Stomach (tissue), 9 donors: ENCODE data around the gene DPYSL5. TPM values are rescaled to one million over a fixed set of nuclear protein-coding genes. Genes with fewer than 3 reads are reported as not detected.
"Not testable (repeated sequence)": the region's sequence is repeated elsewhere in the genome, so short reads cannot be mapped to it uniquely, and the experiment has no call there.

Experiments used
- DNase-seq, 2 donors: peaks; one replicate each; pipeline versions ENCODE4 v3.0.0 to v3.0.0-alpha.2; 2013 to 2019
- H3K27ac ChIP-seq, 5 donors: fragments of 200-600 bp in 4 of 5; sonication (generic) in 4 of 5; one replicate each; pipeline ENCODE4 v1.5.1; 2013 to 2019; ENCODE audit warnings: mild to moderate bottlenecking in 1 of 5, moderate library complexity in 1 of 5
- H3K27me3 ChIP-seq, 3 donors: fragments of 200-600 bp; sonication (generic); one replicate each; pipeline ENCODE4 v1.5.1; 2017 to 2019; ENCODE audit warnings: mixed run types in 1 of 3
- H3K36me3 ChIP-seq, 4 donors: fragments of 200-600 bp; sonication (generic); 1 replicate in 3 of 4; 2 replicates in 1 of 4; pipeline ENCODE4 v1.5.1; 2016 to 2019
- H3K4me1 ChIP-seq, 4 donors: fragments of 200-600 bp; sonication (generic); one replicate each; pipeline ENCODE4 v1.5.1; 2016 to 2019
- H3K4me3 ChIP-seq, 4 donors: fragments of 200-600 bp; sonication (generic) in 3 of 4; one replicate each; pipeline ENCODE4 v1.5.1; 2016 to 2019; ENCODE audit warnings: mild to moderate bottlenecking in 1 of 4
- H3K9me3 ChIP-seq, 4 donors: fragments of 200-600 bp; sonication (generic); one replicate each; pipeline ENCODE4 v1.5.1; 2016 to 2019
- EP300 ChIP-seq: sonication (generic); formaldehyde crosslinking; IDR thresholded peaks from one replicate; pipeline ENCODE4 v1.6.1; 2017; ENCODE audit warnings: antibody characterized with exemption
- POLR2A ChIP-seq, 4 donors: fragments of 450-650 bp; IDR thresholded peaks; one replicate each; pipeline ENCODE4 v1.6.1; 2016; ENCODE audit warnings: antibody characterized with exemption in 4 of 4, control low read depth in 2 of 4, mild to moderate bottlenecking in 1 of 4, moderate library complexity in 1 of 4
- POLR2AphosphoS5 ChIP-seq, 3 donors: sonication (generic); formaldehyde crosslinking; IDR thresholded peaks; one replicate each; pipeline ENCODE4 v1.6.1; 2016; ENCODE audit warnings: antibody characterized with exemption in 3 of 3
- WGBS, 5 donors: extraction: QIAGEN DNeasy Blood & Tissue Kit in 3 of 5; methylation state at CpG; one replicate each; pipeline versions ENCODE4 v1.1.5 to v1.1.7; 2013 to 2018; 5-methylcytosine and 5-hydroxymethylcytosine counted together
- intact Hi-C: fragments of 100-400 bp; cut with DNase I; formaldehyde crosslinking; loops from one replicate; pipeline ENCODE4 v1.15.1; 2023; ENCODE audit warnings: low total_unique reads
- polyA plus RNA-seq, 3 donors: library from polyadenylated mRNA; stranded (reverse); fragments of 200-250 nt; gene quantifications; one replicate each; pipeline ENCODE4 v1.2.3, GENCODE V29; 2013
- total RNA-seq, 5 donors: library from RNA; depleted of rRNA; stranded (reverse); fragments of >200 nt; gene quantifications; one replicate each; pipeline versions ENCODE4 v1.1.0 to v1.2.3, GENCODE V29; 2014 to 2016
- TF ChIP-seq, protein P1 (sequence below), 7 experiments: fragments of 450-650 bp in 4 of 7; fragments of 200-600 bp in 3 of 7; sonication (generic) in 3 of 7; IDR thresholded peaks; one replicate each; pipeline ENCODE4 v1.5.1; 2016 to 2019; ENCODE audit warnings: antibody characterized with exemption in 7 of 7, control low read depth in 2 of 7, mild to moderate bottlenecking in 1 of 7
- donor health status: healthy with polysubstance abuse.
- donor health status: Bipolar disorder and iron deficiency.
- donor health status: healthy.

The DPYSL5 gene
- total and polyA plus RNA-seq, 8 donors, result 0.06 to 0.55 TPM; not detected in 6

DNA sequence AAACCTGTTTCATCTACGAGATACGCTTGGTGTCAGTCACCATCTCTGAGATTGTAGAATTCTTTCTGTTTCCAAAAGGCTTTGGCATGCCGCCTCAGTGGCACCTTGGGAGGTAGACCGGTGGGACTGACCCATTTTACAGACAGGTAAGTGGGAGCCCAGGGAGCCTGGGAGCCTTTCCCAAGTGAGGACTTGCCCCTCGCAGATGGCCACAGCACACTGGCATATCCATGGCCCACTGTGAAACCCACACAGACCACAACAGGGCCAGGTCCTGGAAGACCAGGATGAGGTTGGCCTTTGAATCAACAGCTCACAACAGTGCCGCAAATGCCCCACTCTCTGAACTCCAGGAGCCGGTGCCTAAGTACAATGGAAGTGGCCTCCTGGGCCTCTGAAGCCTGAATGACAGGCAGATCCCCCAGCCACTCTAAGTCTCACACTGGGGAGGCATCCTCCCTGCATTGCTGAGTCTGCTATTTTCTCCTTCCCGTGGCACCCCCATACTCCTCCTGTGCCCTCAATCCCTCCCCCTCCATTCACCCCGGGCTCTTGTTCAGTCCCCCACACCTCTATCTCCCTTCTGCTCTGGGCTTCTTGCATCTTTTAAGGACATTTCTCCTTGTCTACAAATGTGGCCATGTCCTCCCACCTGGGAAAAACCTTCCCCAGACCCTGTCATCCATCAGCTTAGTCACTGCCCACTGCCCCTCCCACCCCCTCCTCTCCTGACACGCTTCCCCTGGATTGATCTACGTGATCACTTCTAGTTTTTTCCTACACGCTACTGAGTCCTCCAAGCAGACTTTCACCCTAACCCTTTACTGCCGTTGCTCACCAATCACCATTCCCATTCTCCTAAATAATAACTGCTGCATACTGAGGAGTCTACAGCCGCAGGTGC is 35.9 kb upstream of the DPYSL5 start:
- 70 to 76% (median 72%) methylated on average over 13 to 14 of the region's 14 CpGs for WGBS, 5 donors
- TF ChIP-seq, protein P1, sequence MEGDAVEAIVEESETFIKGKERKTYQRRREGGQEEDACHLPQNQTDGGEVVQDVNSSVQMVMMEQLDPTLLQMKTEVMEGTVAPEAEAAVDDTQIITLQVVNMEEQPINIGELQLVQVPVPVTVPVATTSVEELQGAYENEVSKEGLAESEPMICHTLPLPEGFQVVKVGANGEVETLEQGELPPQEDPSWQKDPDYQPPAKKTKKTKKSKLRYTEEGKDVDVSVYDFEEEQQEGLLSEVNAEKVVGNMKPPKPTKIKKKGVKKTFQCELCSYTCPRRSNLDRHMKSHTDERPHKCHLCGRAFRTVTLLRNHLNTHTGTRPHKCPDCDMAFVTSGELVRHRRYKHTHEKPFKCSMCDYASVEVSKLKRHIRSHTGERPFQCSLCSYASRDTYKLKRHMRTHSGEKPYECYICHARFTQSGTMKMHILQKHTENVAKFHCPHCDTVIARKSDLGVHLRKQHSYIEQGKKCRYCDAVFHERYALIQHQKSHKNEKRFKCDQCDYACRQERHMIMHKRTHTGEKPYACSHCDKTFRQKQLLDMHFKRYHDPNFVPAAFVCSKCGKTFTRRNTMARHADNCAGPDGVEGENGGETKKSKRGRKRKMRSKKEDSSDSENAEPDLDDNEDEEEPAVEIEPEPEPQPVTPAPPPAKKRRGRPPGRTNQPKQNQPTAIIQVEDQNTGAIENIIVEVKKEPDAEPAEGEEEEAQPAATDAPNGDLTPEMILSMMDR (IDR thresholded peaks at IDR 0.05), result no peak
- TF ChIP-seq POLR2AphosphoS5 (IDR thresholded peaks at IDR 0.05), result no peak
- no peak for TF ChIP-seq EP300
- TF ChIP-seq POLR2A (IDR thresholded peaks at IDR 0.05), result no peak
- peaks cover 0 to 63% (median 0%) of the 10 kb centered on the region in 3 donors for H3K27me3 ChIP-seq
- no peak overlapping the region for H3K4me3 ChIP-seq
- H3K27ac ChIP-seq, result no peak overlapping the region
- no peak for DNase-seq
- no peaks in the 10 kb centered on the region for H3K9me3 ChIP-seq
- H3K4me1 ChIP-seq, result no peaks in the 10 kb centered on the region
- intact Hi-C loops, result no loop called here
- H3K36me3 ChIP-seq, result no peaks in the 10 kb centered on the region

DNA sequence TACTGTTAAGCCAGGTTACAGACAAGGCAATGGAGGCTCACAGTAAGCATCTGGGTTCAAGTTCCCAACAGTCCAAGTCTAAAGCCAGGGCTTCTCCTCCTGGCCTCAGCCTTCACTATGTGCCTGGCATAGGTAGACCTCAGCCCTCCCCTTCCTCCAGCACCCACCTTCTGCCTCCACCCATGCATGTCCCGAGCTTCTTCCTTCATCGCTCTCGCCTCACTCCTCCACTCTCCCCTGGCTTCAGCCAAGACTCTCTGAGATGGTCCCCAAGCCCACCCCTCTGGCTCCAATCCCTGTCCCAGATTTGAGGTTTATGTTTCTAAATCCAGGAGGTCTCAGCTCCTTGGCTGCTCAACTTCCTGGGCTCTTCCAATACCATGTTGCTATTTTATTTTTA is 35.2 kb upstream of the DPYSL5 start:
- TF ChIP-seq, protein P1 (IDR thresholded peaks at IDR 0.05), result no peak
- TF ChIP-seq POLR2A (IDR thresholded peaks at IDR 0.05) (no peak), POLR2AphosphoS5 (IDR thresholded peaks at IDR 0.05) (no peak), EP300 (no peak)
- Histone ChIP-seq H3K36me3 (no peaks in the 10 kb centered on the region), H3K27me3 (peaks cover 0 to 69% (median 0%) of the 10 kb centered on the region in 3 donors), H3K4me3 (no peak overlapping the region), H3K4me1 (no peaks in the 10 kb centered on the region), H3K27ac (no peak overlapping the region), H3K9me3 (no peaks in the 10 kb centered on the region)
- intact Hi-C loops, result no loop called here
- no peak for DNase-seq
- 88 to 98% (median 93%) methylated on average over 3 of the region's 3 CpGs for WGBS, 5 donors

DNA sequence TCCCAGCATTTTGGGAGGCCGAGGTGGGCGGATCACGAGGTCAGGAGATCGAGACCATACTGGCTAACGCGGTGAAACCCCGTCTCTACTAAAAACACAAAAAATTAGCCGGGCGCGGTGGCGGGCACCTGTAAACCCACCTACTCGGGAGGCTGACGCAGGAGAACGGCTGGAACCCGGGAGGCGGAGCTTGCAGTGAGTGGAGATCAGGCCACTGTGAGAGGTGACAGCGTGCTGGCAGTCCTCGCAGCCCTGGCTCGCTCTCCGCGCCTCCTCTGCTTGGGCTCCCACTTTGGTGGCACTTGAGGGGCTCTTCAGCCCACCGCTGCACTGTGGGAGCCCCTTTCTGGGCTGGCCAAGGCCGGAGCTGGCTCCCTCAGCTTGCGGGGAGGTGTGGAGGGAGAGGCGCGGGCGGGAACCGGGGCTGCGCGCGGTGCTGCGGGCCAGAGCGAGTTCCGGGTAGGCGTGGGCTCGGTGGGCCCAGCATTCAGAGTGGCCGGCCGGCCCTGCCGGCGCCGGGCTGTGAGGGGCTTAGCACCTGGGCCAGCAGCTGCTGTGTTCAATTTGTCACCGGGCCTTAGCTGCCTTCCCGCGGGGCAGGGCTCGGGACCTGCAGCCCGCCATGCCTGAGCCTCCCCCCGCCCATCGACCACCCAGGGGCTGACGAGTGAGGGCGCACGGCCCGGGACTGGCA is 33.7 kb upstream of the DPYSL5 start:
- 86 to 95% (median 92%) methylated on average over 29 to 52 of the region's 52 CpGs for WGBS, 5 donors
- DNase-seq, intact Hi-C loops, H3K36me3 ChIP-seq, H3K4me3 ChIP-seq, H3K9me3 ChIP-seq, H3K27ac ChIP-seq, H3K4me1 ChIP-seq: not testable (repeated sequence)
- peaks cover 0 to 74% (median 0%) of the 10 kb centered on the region in 3 donors for H3K27me3 ChIP-seq

DNA sequence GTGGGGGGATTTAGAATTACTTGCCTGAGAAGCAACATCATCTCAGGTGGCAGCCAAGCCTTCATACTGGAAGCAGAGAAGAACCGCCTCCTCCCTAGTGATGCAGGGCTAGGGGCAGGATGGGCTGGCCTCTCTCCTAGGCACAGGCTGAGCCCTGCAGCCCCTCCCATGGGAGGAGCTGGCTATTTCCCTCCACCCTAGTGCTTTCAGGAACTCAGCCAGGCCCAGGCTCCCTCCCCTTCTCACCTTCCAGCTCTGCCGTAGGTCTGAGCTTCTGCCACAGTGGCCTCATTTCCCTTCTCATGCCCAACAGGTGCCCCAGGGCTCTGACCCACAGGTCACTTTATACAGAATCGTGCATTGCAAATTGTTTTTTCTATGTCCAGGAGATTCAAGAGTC is 31.0 kb upstream of the DPYSL5 start:
- H3K4me1 ChIP-seq, result no peaks in the 10 kb centered on the region
- WGBS, 5 donors, result 34 to 44% (median 40%) methylated on average over 3 of the region's 3 CpGs
- H3K27ac ChIP-seq, result no peak overlapping the region
- intact Hi-C loops, result no loop called here
- no peak for DNase-seq
- H3K27me3 ChIP-seq, result peaks cover 0 to 68% (median 0%) of the 10 kb centered on the region in 3 donors
- no peak overlapping the region for H3K4me3 ChIP-seq
- H3K36me3 ChIP-seq, result no peaks in the 10 kb centered on the region
- TF ChIP-seq EP300, result no peak
- no peak for TF ChIP-seq POLR2AphosphoS5 (IDR thresholded peaks at IDR 0.05)
- no peak for TF ChIP-seq POLR2A (IDR thresholded peaks at IDR 0.05)
- TF ChIP-seq, protein P1 (IDR thresholded peaks at IDR 0.05), result no peak
- H3K9me3 ChIP-seq, result no peaks in the 10 kb centered on the region
